Adrenal gland (tissue), 5 donors: ENCODE data around the gene SAV1.

Experiments
- POLR2A ChIP-seq, 2 donors: fragments of 450-650 bp; IDR thresholded peaks; one replicate each; pipeline ENCODE4 v1.6.1; 2017; ENCODE audit warnings: antibody characterized with exemption in 2 of 2, mild to moderate bottlenecking in 2 of 2, moderate library complexity in 1 of 2
- TF ChIP-seq, protein P1 (sequence below), 6 experiments: fragments of 450-650 bp in 4 of 6; fragments of 200-600 bp in 2 of 6; sonication (generic) in 1 of 6; IDR thresholded peaks; 1 replicate in 5 of 6; 2 replicates in 1 of 6; pipeline versions ENCODE4 v1.5.1 to v1.8.0; 2016 to 2021; ENCODE audit warnings: antibody characterized with exemption in 6 of 6, mild to moderate bottlenecking in 2 of 6, moderate library complexity in 1 of 6
- donor health status: DM: no; HTN: no; CAD: no.

DNA sequence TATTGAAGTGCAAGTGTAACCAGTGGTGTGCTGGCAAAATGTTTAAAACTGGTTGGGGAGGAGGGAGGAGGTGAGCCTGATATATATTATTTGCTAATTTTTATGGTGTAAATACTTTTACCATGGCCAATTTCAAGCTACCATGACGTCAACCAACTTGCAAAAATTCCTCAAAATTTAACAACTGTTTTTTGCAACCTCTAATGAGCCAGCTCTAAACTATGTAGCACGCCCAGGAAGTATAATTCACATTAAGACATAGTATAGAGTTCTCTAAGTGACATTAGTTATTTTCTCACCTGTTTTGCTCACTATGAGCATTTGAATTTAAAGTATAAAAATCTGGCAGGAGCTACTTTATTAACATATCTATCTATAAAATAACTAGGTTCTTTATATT is 66.7 kb downstream of the SAV1 start:
- no peak for TF ChIP-seq POLR2A (IDR thresholded peaks at IDR 0.05)
- TF ChIP-seq, protein P1, sequence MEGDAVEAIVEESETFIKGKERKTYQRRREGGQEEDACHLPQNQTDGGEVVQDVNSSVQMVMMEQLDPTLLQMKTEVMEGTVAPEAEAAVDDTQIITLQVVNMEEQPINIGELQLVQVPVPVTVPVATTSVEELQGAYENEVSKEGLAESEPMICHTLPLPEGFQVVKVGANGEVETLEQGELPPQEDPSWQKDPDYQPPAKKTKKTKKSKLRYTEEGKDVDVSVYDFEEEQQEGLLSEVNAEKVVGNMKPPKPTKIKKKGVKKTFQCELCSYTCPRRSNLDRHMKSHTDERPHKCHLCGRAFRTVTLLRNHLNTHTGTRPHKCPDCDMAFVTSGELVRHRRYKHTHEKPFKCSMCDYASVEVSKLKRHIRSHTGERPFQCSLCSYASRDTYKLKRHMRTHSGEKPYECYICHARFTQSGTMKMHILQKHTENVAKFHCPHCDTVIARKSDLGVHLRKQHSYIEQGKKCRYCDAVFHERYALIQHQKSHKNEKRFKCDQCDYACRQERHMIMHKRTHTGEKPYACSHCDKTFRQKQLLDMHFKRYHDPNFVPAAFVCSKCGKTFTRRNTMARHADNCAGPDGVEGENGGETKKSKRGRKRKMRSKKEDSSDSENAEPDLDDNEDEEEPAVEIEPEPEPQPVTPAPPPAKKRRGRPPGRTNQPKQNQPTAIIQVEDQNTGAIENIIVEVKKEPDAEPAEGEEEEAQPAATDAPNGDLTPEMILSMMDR (IDR thresholded peaks at IDR 0.05) = no peak
